ENCODE results near the gene CRISP3.
"Not testable (repeated sequence)": the region's sequence is repeated elsewhere in the genome, so short reads cannot be mapped to it uniquely, and the experiment has no call there.

The CRISP3 gene

GRCh38 chr6:49744259-49744658, at the start of gene CRISP3:
CRISP3 (minus strand) TSS chr6:49744388; CDS start chr6:49744367, 21 bp downstream.
- in situ Hi-C loops (cut with HindIII; ENCODE audit: low sequenced_read_pairs): no loop called here

- in situ Hi-C loops (cut with HindIII; ENCODE audit: low sequenced_read_pairs): no loop called here
Observed at GRCh38 chr6:49790341-49790740, 46.2 kb upstream of the CRISP3 start.

- in situ Hi-C loops (cut with HindIII; ENCODE audit: low sequenced_read_pairs): no loop called here
Observed at GRCh38 chr6:49787176-49787575, 43.0 kb upstream of the CRISP3 start, which contains the start of gene PGK2. PGK2 (minus strand) TSS chr6:49787285; CDS start chr6:49787187, 98 bp downstream.

GRCh38 chr6:49784272-49784671, 40.1 kb upstream of the CRISP3 start:
- in situ Hi-C loops (cut with HindIII; ENCODE audit: low sequenced_read_pairs): no loop called here

- in situ Hi-C loops (cut with HindIII; ENCODE audit: low sequenced_read_pairs): no loop called here
Observed at GRCh38 chr6:49782725-49783124, 38.5 kb upstream of the CRISP3 start.

GRCh38 chr6:49782293-49782692, 38.1 kb upstream of the CRISP3 start:
- in situ Hi-C loops (cut with HindIII; ENCODE audit: low sequenced_read_pairs): no loop called here

GRCh38 chr6:49776444-49776843, 32.3 kb upstream of the CRISP3 start:
- in situ Hi-C loops (cut with HindIII; ENCODE audit: low sequenced_read_pairs): no loop called here

- in situ Hi-C loops (cut with HindIII; ENCODE audit: low sequenced_read_pairs): no loop called here
Observed at GRCh38 chr6:49775043-49775442, 30.9 kb upstream of the CRISP3 start.

- in situ Hi-C loops (cut with HindIII; ENCODE audit: low sequenced_read_pairs): no loop called here
Observed at GRCh38 chr6:49772285-49772684, 28.1 kb upstream of the CRISP3 start.

GRCh38 chr6:49766762-49767161, 22.6 kb upstream of the CRISP3 start:
- in situ Hi-C loops (cut with HindIII; ENCODE audit: low sequenced_read_pairs): no loop called here

- in situ Hi-C loops (cut with HindIII; ENCODE audit: low sequenced_read_pairs): no loop called here
Observed at GRCh38 chr6:49764571-49765236, 20.5 kb upstream of the CRISP3 start.

GRCh38 chr6:49743429-49743828, 759 bp downstream of the CRISP3 start:
- in situ Hi-C loops (cut with HindIII; ENCODE audit: low sequenced_read_pairs): no loop called here

GRCh38 chr6:49739423-49739822, 4.8 kb downstream of the CRISP3 start:
- in situ Hi-C loops (cut with HindIII; ENCODE audit: low sequenced_read_pairs): no loop called here

- in situ Hi-C loops (cut with HindIII; ENCODE audit: low sequenced_read_pairs): no loop called here
Observed at GRCh38 chr6:49736017-49736508, 8.1 kb downstream of the CRISP3 start.

- in situ Hi-C loops (cut with HindIII; ENCODE audit: low sequenced_read_pairs): no loop called here
Observed at GRCh38 chr6:49733680-49734079, 10.5 kb downstream of the CRISP3 start.

GRCh38 chr6:49732781-49733180, 11.4 kb downstream of the CRISP3 start:
- in situ Hi-C loops (cut with HindIII; ENCODE audit: low sequenced_read_pairs): no loop called here

- in situ Hi-C loops (cut with HindIII; ENCODE audit: low sequenced_read_pairs): no loop called here
Observed at GRCh38 chr6:49730251-49730650, 13.9 kb downstream of the CRISP3 start.

GRCh38 chr6:49723917-49724316, 20.3 kb downstream of the CRISP3 start:
- in situ Hi-C loops (cut with HindIII; ENCODE audit: low sequenced_read_pairs): not testable (repeated sequence)

GRCh38 chr6:49721297-49721696, 22.9 kb downstream of the CRISP3 start:
- in situ Hi-C loops (cut with HindIII; ENCODE audit: low sequenced_read_pairs): no loop called here

- in situ Hi-C loops (cut with HindIII; ENCODE audit: low sequenced_read_pairs): no loop called here
Observed at GRCh38 chr6:49720372-49720771, 23.8 kb downstream of the CRISP3 start.

- in situ Hi-C loops (cut with HindIII; ENCODE audit: low sequenced_read_pairs): no loop called here
Observed at GRCh38 chr6:49713346-49713745, 30.8 kb downstream of the CRISP3 start, which contains the start of gene CRISP2. CRISP2 (minus strand) TSS chr6:49713543; CDS start chr6:49709196, 4,347 bp downstream.

- in situ Hi-C loops (cut with HindIII; ENCODE audit: low sequenced_read_pairs): no loop called here
Observed at GRCh38 chr6:49698478-49698877, 45.7 kb downstream of the CRISP3 start.

- in situ Hi-C loops (cut with HindIII; ENCODE audit: low sequenced_read_pairs): no loop called here
Observed at GRCh38 chr6:49693512-49693911, 50.7 kb downstream of the CRISP3 start.
